ENCODE data around the gene MEF2A.

The MEF2A gene

GRCh38 chr15:99703603-99704443, 138.0 kb downstream of the MEF2A start:
- no peak for DNase-seq (ENCODE audit: low read depth in 2 of 2)

GRCh38 chr15:99704444-99704838, 138.7 kb downstream of the MEF2A start:
- no peak for DNase-seq (ENCODE audit: low read depth in 2 of 2)

DNA sequence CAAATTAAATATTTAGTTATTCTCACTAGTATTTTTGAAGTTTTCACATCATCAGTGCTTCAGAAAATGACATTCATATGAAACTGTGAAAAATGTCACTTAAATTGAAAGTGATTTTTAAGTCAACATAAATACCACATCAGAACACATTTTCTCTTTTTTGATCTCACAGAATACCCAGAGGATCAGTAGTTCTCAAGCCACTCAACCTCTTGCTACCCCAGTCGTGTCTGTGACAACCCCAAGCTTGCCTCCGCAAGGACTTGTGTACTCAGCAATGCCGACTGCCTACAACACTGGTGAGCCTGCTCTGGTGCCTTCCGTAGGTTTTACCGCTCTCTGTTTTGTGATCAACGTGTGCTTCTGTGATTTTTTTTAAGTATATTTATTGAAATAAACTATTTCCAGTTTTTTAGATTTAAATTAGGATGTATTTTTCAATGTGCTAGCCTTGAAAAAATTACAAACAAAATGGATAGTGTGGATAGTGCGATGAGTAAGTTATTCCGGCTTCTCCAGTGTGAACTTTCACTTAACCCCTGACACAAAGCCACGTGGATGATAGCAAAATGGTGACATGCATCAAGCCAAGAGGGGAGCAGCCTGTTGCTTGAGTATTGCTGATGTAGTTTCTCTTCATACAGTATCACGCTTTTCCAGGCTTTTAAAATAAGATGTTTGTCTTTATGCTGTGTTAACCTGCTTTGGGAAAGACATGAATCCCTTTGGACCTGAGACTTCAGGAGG, 140.9 kb downstream of the MEF2A start:
- no peak for DNase-seq (ENCODE audit: low read depth in 2 of 2)

- DNase-seq (ENCODE audit: low read depth in 2 of 2) = no peak
Observed at GRCh38 chr15:99707473-99708270, 141.9 kb downstream of the MEF2A start.

DNA sequence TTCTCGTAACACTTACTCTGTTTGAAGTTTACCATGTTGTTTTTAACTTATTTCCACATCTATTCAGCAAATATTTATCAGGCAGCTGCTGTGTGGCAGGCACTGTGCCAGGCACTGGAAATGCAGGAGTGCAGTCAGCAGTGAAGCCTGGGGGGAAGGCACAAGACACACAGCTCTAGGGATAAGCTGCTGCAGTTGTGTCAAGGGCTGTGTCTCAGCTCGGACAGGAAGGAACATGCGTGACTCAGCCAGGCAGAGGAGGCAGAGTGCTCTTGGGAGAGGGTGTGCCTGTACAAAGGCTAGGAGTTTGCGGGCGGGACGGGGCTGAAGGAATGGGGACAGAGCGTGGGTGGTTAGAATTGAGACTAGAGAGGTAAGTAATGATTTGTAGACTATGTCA, 142.8 kb downstream of the MEF2A start:
- DNase-seq (ENCODE audit: low read depth in 2 of 2) = no peak

GRCh38 chr15:99709243-99709986, 143.6 kb downstream of the MEF2A start:
- DNase-seq (ENCODE audit: low read depth in 2 of 2) = no peak

DNA sequence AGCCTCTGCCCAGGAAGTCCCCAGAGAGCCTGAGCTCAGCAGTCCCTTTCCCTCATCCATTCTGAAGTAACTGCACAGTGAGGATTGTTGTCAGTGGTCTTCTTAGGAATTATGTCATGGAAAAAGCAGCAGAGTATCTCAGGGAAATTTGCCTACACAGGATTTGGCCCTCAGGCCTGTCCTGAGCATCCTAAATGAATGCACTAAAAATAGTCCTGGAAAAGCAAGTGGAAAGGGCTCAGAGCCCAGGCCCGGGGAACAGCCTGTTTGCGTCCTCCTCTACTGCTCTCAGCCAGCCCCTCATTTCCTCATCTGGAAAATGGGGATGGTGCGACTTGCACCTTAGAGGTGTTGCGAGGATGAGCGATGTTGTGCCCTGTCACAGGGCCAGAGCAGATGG, 145.8 kb downstream of the MEF2A start:
- no peak for DNase-seq (ENCODE audit: low read depth in 2 of 2)

GRCh38 chr15:99712415-99712814, 146.6 kb downstream of the MEF2A start:
- DNase-seq (ENCODE audit: low read depth in 2 of 2) = no peak

- no peak for DNase-seq (ENCODE audit: low read depth in 2 of 2)
Observed at GRCh38 chr15:99716540-99717095, 150.8 kb downstream of the MEF2A start.

GRCh38 chr15:99717161-99718009, 151.6 kb downstream of the MEF2A start:
- DNase-seq (ENCODE audit: low read depth in 2 of 2) = no peak

GRCh38 chr15:99718421-99718820, 152.6 kb downstream of the MEF2A start:
- DNase-seq (ENCODE audit: low read depth in 2 of 2) = no peak

- DNase-seq (ENCODE audit: low read depth in 2 of 2) = no peak
Observed at GRCh38 chr15:99719096-99719541, 153.3 kb downstream of the MEF2A start.

- no peak for DNase-seq (ENCODE audit: low read depth in 2 of 2)
Observed at GRCh38 chr15:99720533-99720932, 154.7 kb downstream of the MEF2A start.

- DNase-seq (ENCODE audit: low read depth in 2 of 2) = no peak
Observed at GRCh38 chr15:99721104-99721778, 155.5 kb downstream of the MEF2A start.

- DNase-seq (ENCODE audit: low read depth in 2 of 2) = no peak
Observed at GRCh38 chr15:99721896-99722295, 156.1 kb downstream of the MEF2A start.

DNA sequence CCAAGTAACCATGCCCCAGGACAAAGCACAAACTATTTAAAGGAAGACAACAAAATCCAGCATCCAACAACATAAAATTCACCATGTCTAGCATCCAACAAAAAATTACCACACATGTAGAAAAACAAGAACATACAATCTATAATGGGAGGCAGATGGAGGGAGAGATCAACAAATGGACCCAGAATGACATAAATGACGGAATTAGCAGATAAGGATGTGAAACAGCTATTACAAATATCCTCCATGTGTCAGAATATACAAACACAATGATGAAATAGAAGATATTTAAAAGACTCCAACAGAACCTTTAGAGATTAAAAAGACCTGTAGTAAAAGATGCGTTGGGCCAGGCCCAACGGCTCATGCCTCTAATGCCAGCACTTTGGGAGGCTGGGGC, 156.6 kb downstream of the MEF2A start:
- no peak for DNase-seq (ENCODE audit: low read depth in 2 of 2)

DNA sequence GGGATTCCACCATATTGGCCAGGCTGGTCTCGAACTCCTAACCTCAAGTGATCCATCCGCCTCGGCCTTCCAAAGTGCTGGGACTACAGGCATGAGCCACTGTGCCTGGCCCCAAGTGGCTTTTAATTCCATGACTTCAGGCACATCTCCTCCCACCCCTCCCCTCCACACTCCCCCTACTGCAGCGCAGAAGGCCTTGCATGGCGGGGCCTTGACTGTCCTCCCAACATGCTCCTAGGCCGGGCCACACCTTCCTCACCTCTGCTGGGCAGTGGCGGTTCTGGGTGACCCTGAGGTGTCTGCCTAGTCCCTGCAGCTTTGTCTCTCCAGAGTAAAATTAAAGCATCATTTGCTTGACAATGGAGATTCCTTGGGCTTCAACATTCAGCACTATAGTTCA, 160.5 kb downstream of the MEF2A start:
- no peak for DNase-seq (ENCODE audit: low read depth in 2 of 2)

DNA sequence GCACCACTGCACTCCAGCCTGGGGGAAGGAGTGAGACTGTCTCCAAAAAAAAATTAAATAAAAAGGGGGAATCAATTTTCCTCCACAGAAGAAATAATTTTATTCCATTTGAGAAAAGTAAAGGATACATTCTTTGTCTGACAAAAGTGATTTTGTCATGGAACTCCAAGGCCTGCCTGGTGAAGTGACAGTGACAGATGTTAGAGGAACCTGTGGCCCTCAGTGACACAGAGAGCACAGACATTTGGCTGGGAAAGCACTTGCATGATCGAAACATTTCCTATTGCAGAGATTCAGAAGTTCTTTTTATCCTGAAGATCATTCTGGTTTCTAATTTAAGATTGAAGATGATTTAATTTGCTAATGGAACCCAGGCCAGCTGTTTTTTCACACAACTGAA, 161.5 kb downstream of the MEF2A start:
- DNase-seq (ENCODE audit: low read depth in 2 of 2) = no peak

- DNase-seq (ENCODE audit: low read depth in 2 of 2) = no peak
Observed at GRCh38 chr15:99727733-99728132, 161.9 kb downstream of the MEF2A start.

DNA sequence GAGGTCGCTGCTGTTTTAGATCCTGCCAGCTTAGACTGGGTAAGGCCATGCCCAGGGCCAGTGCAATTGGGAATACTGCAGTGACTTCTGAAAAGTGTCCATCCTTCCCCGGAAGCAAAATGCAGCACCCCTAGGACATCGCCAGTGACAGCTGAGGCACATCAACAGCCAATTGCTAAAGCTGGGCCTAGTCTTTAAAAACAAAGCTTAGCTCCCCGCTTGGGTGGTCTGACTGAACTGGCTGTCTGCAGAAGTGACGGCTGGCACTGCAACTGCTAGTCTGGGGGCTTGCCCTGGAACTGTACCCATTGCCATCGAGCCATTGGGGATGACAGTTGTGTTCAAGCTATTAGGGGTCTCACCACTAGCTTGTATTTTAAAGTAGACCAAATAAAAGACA, 163.1 kb downstream of the MEF2A start:
- DNase-seq (ENCODE audit: low read depth in 2 of 2) = no peak
